HEK293T (cell line): ENCODE data around the gene CRYBG1.

Experiments
- ARNT ChIP-seq: fragments of 450-650 bp; IDR thresholded peaks from 2 replicates; pipeline ENCODE4 v1.6.1; 2017; ENCODE audit warnings: mild to moderate bottlenecking
- BHLHE40 ChIP-seq: fragments of 450-650 bp; IDR thresholded peaks from 2 replicates; pipeline ENCODE4 v1.6.1; 2016; ENCODE audit warnings: mild to moderate bottlenecking, moderate library complexity, borderline replicate concordance
- CTBP1 ChIP-seq: fragments of 450-650 bp; IDR thresholded peaks from 2 replicates; pipeline ENCODE4 v1.6.1; 2016; ENCODE audit warnings: borderline replicate concordance
- ELF4 ChIP-seq: fragments of 450-650 bp; IDR thresholded peaks from 2 replicates; pipeline ENCODE4 v1.6.1; 2017; ENCODE audit warnings: antibody characterized with exemption
- FOXA1 ChIP-seq: fragments of 450-650 bp; IDR thresholded peaks from 2 replicates; pipeline ENCODE4 v1.6.1; 2016; ENCODE audit warnings: mild to moderate bottlenecking
- FOXK2 ChIP-seq: fragments of 450-650 bp; IDR thresholded peaks from 2 replicates; pipeline ENCODE4 v1.6.1; 2016; ENCODE audit warnings: mild to moderate bottlenecking
- FOXM1 ChIP-seq: fragments of 450-650 bp; IDR thresholded peaks from 2 replicates; pipeline ENCODE4 v1.6.1; 2017; ENCODE audit warnings: mild to moderate bottlenecking, borderline replicate concordance
- HDGF ChIP-seq: fragments of 450-650 bp; IDR thresholded peaks from 2 replicates; pipeline ENCODE4 v1.6.1; 2017; ENCODE audit warnings: antibody characterized with exemption, borderline replicate concordance
- NFRKB ChIP-seq: fragments of 450-650 bp; IDR thresholded peaks from 2 replicates; pipeline ENCODE4 v1.6.1; 2016; ENCODE audit warnings: mild to moderate bottlenecking, moderate library complexity
- SP1 ChIP-seq: fragments of 450-650 bp; IDR thresholded peaks from 2 replicates; pipeline ENCODE4 v1.6.1; 2017
- SUZ12 ChIP-seq: fragments of 450-650 bp; IDR thresholded peaks from 2 replicates; pipeline ENCODE4 v1.6.1; 2016; ENCODE audit warnings: mild to moderate bottlenecking
- TARDBP ChIP-seq: fragments of 450-650 bp; IDR thresholded peaks from 2 replicates; pipeline ENCODE4 v1.6.1; 2016
- ZNF384 ChIP-seq: fragments of 450-650 bp; IDR thresholded peaks from 2 replicates; pipeline ENCODE4 v1.6.1; 2016
- TF ChIP-seq, protein P1 (sequence below): fragments of 450-650 bp; IDR thresholded peaks from 2 replicates; pipeline ENCODE4 v1.6.1; 2016

DNA sequence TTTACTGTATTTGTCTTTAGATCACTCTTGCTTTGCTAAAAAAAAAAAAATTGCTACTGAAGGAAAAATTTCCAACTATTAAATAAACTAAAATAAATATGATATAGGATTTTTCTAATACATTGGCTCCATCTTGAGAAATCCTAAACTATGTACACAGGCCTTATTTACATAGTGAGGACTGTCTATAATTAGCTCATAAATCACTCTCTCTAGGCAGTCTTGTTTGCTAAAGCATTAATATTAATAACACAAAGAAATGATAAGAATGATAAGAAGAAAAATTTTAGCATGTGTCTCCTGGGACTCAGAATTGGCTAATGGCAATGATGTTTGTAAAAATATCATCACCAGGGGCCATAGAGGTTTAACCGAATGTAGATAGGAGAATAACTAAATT, 13.3 kb upstream of the CRYBG1 start:
- TF ChIP-seq SP1 (no peak), ELF4 (no peak), SUZ12 (no peak), BHLHE40 (no peak), FOXA1 (no peak), FOXM1 (no peak), CTBP1 (no peak), ZNF384 (no peak), FOXK2 (no peak), HDGF (no peak), NFRKB (no peak), TARDBP (no peak), ARNT (no peak)
- TF ChIP-seq, protein P1, sequence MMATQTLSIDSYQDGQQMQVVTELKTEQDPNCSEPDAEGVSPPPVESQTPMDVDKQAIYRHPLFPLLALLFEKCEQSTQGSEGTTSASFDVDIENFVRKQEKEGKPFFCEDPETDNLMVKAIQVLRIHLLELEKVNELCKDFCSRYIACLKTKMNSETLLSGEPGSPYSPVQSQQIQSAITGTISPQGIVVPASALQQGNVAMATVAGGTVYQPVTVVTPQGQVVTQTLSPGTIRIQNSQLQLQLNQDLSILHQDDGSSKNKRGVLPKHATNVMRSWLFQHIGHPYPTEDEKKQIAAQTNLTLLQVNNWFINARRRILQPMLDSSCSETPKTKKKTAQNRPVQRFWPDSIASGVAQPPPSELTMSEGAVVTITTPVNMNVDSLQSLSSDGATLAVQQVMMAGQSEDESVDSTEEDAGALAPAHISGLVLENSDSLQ = no peak
